Liver (tissue), 9 donors: Measurements from ENCODE around the gene APOBEC2. TPM values are rescaled to one million over a fixed set of nuclear protein-coding genes. Genes with fewer than 3 reads are reported as not detected.

Source experiments
- DNase-seq: peaks from one replicate; pipeline ENCODE4 v3.0.0-alpha.2; 2017; ENCODE audit warnings: low spot score
- H3K27ac ChIP-seq, 2 donors: one replicate each; pipeline ENCODE4 v1.7.0; 2013; ENCODE audit warnings: inconsistent platforms in 2 of 2, low read length in 2 of 2, control low read depth in 1 of 2, low read depth in 1 of 2, mild to moderate bottlenecking in 1 of 2
- H3K27me3 ChIP-seq, 4 donors: one replicate each; pipeline versions ENCODE4 v1.6.1 to v1.7.0; 2013; ENCODE audit warnings: low read length in 3 of 4, inconsistent platforms in 1 of 4, mild to moderate bottlenecking in 1 of 4, moderate library complexity in 1 of 4; ENCODE audit not compliant: control insufficient read depth in 4 of 4, insufficient read depth in 4 of 4
- H3K36me3 ChIP-seq, 4 donors: one replicate each; pipeline versions ENCODE4 v1.6.1 to v1.7.0; 2013; ENCODE audit warnings: low read length in 3 of 4, mild to moderate bottlenecking in 3 of 4, low read depth in 1 of 4, moderate library complexity in 1 of 4; ENCODE audit not compliant: control insufficient read depth in 4 of 4, insufficient read depth in 3 of 4
- H3K4me1 ChIP-seq, 4 donors: one replicate each; pipeline versions ENCODE4 v1.6.1 to v1.7.0; 2013; ENCODE audit warnings: low read length in 3 of 4, mild to moderate bottlenecking in 3 of 4, moderate library complexity in 1 of 4; ENCODE audit not compliant: control insufficient read depth in 4 of 4, insufficient read depth in 4 of 4
- H3K4me3 ChIP-seq, 3 donors: one replicate each; pipeline versions ENCODE4 v1.6.1 to v1.7.0; 2013; ENCODE audit warnings: low read length in 3 of 3, control low read depth in 1 of 3, low read depth in 1 of 3, mild to moderate bottlenecking in 1 of 3
- H3K9ac ChIP-seq, 2 donors: one replicate each; pipeline ENCODE4 v1.7.0; 2013; ENCODE audit warnings: low read length in 2 of 2, mild to moderate bottlenecking in 2 of 2, moderate library complexity in 2 of 2, control low read depth in 1 of 2, low read depth in 1 of 2
- H3K9me3 ChIP-seq, 4 donors: one replicate each; pipeline versions ENCODE4 v1.6.1 to v1.7.0; 2013; ENCODE audit warnings: low read length in 3 of 4; ENCODE audit not compliant: control insufficient read depth in 4 of 4
- EGR1 ChIP-seq, 2 donors: IDR thresholded peaks; 2 replicates each; pipeline ENCODE4 v1.6.1; 2016 to 2018; ENCODE audit warnings: antibody characterized with exemption in 2 of 2, low read depth in 2 of 2
- FOXA1 ChIP-seq: IDR thresholded peaks from 2 replicates; pipeline ENCODE4 v1.6.1; 2016; ENCODE audit warnings: antibody characterized with exemption
- FOXA2 ChIP-seq: IDR thresholded peaks from 2 replicates; pipeline ENCODE4 v1.6.1; 2016; ENCODE audit warnings: antibody characterized with exemption
- GABPA ChIP-seq, 2 donors: IDR thresholded peaks in 1 of 2; conservative IDR thresholded peaks in 1 of 2; 2 replicates each; pipeline ENCODE4 v1.6.1; 2016; ENCODE audit warnings: antibody characterized with exemption in 2 of 2, mild to moderate bottlenecking in 1 of 2, moderate library complexity in 1 of 2
- HNF4A ChIP-seq, 2 donors: conservative IDR thresholded peaks; 2 replicates each; pipeline ENCODE4 v1.6.1; 2016; ENCODE audit warnings: antibody characterized with exemption in 2 of 2, mild to moderate bottlenecking in 2 of 2
- HNF4G ChIP-seq: IDR thresholded peaks from 2 replicates; pipeline ENCODE4 v1.6.1; 2016; ENCODE audit warnings: antibody characterized with exemption
- JUND ChIP-seq, 2 donors: IDR thresholded peaks; 2 replicates each; pipeline ENCODE4 v1.6.1; 2016; ENCODE audit warnings: antibody characterized with exemption in 2 of 2
- NR2F2 ChIP-seq: IDR thresholded peaks from 2 replicates; pipeline ENCODE4 v1.6.1; 2016; ENCODE audit warnings: antibody characterized with exemption
- RAD21 ChIP-seq, 2 donors: IDR thresholded peaks; 2 replicates each; pipeline ENCODE4 v1.6.1; 2016; ENCODE audit warnings: antibody characterized with exemption in 2 of 2, mild to moderate bottlenecking in 2 of 2
- RXRA ChIP-seq, 2 donors: IDR thresholded peaks; 2 replicates each; pipeline ENCODE4 v1.6.1; 2017 to 2018; ENCODE audit warnings: antibody characterized with exemption in 2 of 2, mild to moderate bottlenecking in 1 of 2
- SP1 ChIP-seq: IDR thresholded peaks from 2 replicates; pipeline ENCODE4 v1.6.1; 2018; ENCODE audit warnings: antibody characterized with exemption, mild to moderate bottlenecking
- TAF1 ChIP-seq: conservative IDR thresholded peaks from 2 replicates; pipeline ENCODE4 v1.6.1; 2016; ENCODE audit warnings: antibody characterized with exemption, mild to moderate bottlenecking
- YY1 ChIP-seq: IDR thresholded peaks from 2 replicates; pipeline ENCODE4 v1.6.1; 2016; ENCODE audit warnings: antibody characterized with exemption, mild to moderate bottlenecking
- WGBS: extraction: QIAGEN DNeasy Blood & Tissue Kit; methylation state at CpG from one replicate; pipeline ENCODE4 v1.1.7; 2013; 5-methylcytosine and 5-hydroxymethylcytosine counted together
- polyA plus RNA-seq, 2 donors: library from polyadenylated mRNA; stranded (reverse) in 1 of 2; unstranded in 1 of 2; fragments of 200-250 nt in 1 of 2; fragments of >200 nt in 1 of 2; fragmentation: Nextera tagmentation in 1 of 2; extraction: Ambion mirVana in 1 of 2; gene quantifications; one replicate each; pipeline versions ENCODE4 v1.2.1 to v1.2.3, GENCODE V29; 2013 to 2015
- total RNA-seq, 2 donors: library from RNA; depleted of rRNA; stranded (reverse); fragments of >200 nt; gene quantifications; one replicate each; pipeline ENCODE4 v1.2.3, GENCODE V29; 2014
- TF ChIP-seq, protein P1 (sequence below): IDR thresholded peaks from 2 replicates; pipeline ENCODE4 v1.6.1; 2016; ENCODE audit warnings: antibody characterized with exemption
- TF ChIP-seq, protein P2 (sequence below): IDR thresholded peaks from 2 replicates; pipeline ENCODE4 v1.6.1; 2016; ENCODE audit warnings: antibody characterized with exemption, mild to moderate bottlenecking
- TF ChIP-seq, protein P3 (sequence below): IDR thresholded peaks from 2 replicates; pipeline ENCODE4 v1.6.1; 2016; ENCODE audit warnings: antibody characterized with exemption
- TF ChIP-seq, protein P4 (sequence below): IDR thresholded peaks from 2 replicates; pipeline ENCODE4 v1.6.1; 2016; ENCODE audit warnings: antibody characterized with exemption
- TF ChIP-seq, protein P5 (sequence below): fragments of 150-350 bp; IDR thresholded peaks from 2 replicates; pipeline ENCODE4 v1.5.1; 2017; ENCODE audit warnings: improper control_type of control experiment, low read depth, low read length; ENCODE audit not compliant: missing input control
- donor health status: healthy.
- donor health status: healthy.
- donor health status: healthy.
- donor health status: healthy.
- donor health status: healthy.

Gene APOBEC2
- total and polyA plus RNA-seq, 4 donors: 1.6 to 2.3 TPM; not detected in 2

DNA sequence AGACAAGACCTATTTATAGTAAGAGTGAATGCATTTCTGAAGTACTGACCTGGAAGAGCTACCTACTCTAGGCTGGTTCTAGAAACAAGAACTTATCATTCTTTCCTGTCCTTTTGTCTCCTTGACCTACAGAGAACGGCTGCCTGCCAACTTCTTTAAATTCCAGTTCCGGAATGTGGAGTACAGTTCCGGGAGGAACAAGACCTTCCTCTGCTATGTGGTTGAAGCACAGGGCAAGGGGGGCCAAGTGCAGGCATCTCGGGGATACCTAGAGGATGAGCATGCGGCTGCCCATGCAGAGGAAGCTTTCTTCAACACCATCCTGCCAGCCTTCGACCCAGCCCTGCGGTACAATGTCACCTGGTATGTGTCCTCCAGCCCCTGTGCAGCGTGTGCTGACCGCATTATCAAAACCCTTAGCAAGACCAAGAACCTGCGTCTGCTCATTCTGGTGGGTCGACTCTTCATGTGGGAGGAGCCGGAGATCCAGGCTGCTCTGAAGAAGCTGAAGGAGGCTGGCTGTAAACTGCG is 8.3 kb downstream of the APOBEC2 start:
- Histone ChIP-seq H3K4me3 (no peak overlapping the region), H3K36me3 (peaks cover 0 to 3% (median 1%) of the 10 kb centered on the region in 4 donors)

DNA sequence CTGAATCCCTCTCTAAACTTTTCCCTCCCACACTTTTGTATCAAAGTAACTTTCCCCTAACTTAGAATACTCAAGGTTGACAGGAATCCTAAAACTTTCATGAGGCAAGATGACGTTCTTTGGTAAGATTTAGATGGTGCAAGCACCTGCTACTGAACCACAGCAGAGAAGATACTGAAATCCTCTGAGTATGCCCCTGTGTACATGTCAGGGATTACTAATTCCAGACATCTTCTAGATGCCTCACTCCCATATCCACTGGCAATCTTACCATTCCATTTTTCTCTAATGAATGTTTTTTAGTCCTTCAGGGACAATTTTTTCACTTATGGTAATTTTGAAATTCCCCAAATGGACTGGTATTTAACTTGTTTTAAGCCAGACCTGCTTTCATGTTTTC is 9.1 kb downstream of the APOBEC2 start:
- Histone ChIP-seq H3K27me3 (no peaks in the 10 kb centered on the region), H3K27ac (no peak overlapping the region), H3K4me1 (peaks cover 5 to 32% (median 30%) of the 10 kb centered on the region in 4 donors), H3K36me3 (peaks cover 0 to 3% (median 0%) of the 10 kb centered on the region in 4 donors), H3K9ac (no peak overlapping the region), H3K9me3 (no peaks in the 10 kb centered on the region), H3K4me3 (no peak overlapping the region)
- DNase-seq: no peak
- WGBS: 100% methylated on average over 1 of the region's 1 CpG
- TF ChIP-seq JUND (IDR thresholded peaks at IDR 0.05) (no peak), FOXA2 (no peak), RAD21 (IDR thresholded peaks at IDR 0.05) (no peak), FOXA1 (no peak), TAF1 (no peak), SP1 (no peak), HNF4G (no peak), YY1 (no peak), RXRA (IDR thresholded peaks at IDR 0.05) (no peak), EGR1 (IDR thresholded peaks at IDR 0.05; ENCODE audit: low read depth in 2 of 2) (no peak), HNF4A (conservative IDR thresholded peaks at IDR 0.05) (no peak), GABPA (IDR thresholded peaks at IDR 0.05 in 1 of 2, conservative IDR thresholded peaks at IDR 0.05 in 1 of 2) (no peak)
- TF ChIP-seq, protein P1, sequence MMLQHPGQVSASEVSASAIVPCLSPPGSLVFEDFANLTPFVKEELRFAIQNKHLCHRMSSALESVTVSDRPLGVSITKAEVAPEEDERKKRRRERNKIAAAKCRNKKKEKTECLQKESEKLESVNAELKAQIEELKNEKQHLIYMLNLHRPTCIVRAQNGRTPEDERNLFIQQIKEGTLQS: no peak
- TF ChIP-seq, protein P2, sequence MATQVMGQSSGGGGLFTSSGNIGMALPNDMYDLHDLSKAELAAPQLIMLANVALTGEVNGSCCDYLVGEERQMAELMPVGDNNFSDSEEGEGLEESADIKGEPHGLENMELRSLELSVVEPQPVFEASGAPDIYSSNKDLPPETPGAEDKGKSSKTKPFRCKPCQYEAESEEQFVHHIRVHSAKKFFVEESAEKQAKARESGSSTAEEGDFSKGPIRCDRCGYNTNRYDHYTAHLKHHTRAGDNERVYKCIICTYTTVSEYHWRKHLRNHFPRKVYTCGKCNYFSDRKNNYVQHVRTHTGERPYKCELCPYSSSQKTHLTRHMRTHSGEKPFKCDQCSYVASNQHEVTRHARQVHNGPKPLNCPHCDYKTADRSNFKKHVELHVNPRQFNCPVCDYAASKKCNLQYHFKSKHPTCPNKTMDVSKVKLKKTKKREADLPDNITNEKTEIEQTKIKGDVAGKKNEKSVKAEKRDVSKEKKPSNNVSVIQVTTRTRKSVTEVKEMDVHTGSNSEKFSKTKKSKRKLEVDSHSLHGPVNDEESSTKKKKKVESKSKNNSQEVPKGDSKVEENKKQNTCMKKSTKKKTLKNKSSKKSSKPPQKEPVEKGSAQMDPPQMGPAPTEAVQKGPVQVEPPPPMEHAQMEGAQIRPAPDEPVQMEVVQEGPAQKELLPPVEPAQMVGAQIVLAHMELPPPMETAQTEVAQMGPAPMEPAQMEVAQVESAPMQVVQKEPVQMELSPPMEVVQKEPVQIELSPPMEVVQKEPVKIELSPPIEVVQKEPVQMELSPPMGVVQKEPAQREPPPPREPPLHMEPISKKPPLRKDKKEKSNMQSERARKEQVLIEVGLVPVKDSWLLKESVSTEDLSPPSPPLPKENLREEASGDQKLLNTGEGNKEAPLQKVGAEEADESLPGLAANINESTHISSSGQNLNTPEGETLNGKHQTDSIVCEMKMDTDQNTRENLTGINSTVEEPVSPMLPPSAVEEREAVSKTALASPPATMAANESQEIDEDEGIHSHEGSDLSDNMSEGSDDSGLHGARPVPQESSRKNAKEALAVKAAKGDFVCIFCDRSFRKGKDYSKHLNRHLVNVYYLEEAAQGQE: no peak
- TF ChIP-seq, protein P3, sequence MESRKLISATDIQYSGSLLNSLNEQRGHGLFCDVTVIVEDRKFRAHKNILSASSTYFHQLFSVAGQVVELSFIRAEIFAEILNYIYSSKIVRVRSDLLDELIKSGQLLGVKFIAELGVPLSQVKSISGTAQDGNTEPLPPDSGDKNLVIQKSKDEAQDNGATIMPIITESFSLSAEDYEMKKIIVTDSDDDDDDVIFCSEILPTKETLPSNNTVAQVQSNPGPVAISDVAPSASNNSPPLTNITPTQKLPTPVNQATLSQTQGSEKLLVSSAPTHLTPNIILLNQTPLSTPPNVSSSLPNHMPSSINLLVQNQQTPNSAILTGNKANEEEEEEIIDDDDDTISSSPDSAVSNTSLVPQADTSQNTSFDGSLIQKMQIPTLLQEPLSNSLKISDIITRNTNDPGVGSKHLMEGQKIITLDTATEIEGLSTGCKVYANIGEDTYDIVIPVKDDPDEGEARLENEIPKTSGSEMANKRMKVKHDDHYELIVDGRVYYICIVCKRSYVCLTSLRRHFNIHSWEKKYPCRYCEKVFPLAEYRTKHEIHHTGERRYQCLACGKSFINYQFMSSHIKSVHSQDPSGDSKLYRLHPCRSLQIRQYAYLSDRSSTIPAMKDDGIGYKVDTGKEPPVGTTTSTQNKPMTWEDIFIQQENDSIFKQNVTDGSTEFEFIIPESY: no peak

More for the DNA sequence above, 8.3 kb downstream of the APOBEC2 start:
- no peaks in the 10 kb centered on the region for H3K27me3 ChIP-seq
- H3K9ac ChIP-seq: no peak overlapping the region
- WGBS: 92% methylated on average over 13 of the region's 13 CpGs
- DNase-seq: no peak
- H3K27ac ChIP-seq: no peak overlapping the region
- no peaks in the 10 kb centered on the region for H3K9me3 ChIP-seq
- H3K4me1 ChIP-seq: peaks cover 5 to 26% (median 23%) of the 10 kb centered on the region in 4 donors
- TF ChIP-seq HNF4G (no peak), TAF1 (no peak), SP1 (no peak), RAD21 (IDR thresholded peaks at IDR 0.05) (no peak), YY1 (no peak), EGR1 (IDR thresholded peaks at IDR 0.05; ENCODE audit: low read depth in 2 of 2) (no peak), NR2F2 (no peak), HNF4A (conservative IDR thresholded peaks at IDR 0.05) (no peak), JUND (IDR thresholded peaks at IDR 0.05) (no peak)
- TF ChIP-seq, protein P4, sequence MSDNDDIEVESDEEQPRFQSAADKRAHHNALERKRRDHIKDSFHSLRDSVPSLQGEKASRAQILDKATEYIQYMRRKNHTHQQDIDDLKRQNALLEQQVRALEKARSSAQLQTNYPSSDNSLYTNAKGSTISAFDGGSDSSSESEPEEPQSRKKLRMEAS: no peak
- TF ChIP-seq, protein P5, sequence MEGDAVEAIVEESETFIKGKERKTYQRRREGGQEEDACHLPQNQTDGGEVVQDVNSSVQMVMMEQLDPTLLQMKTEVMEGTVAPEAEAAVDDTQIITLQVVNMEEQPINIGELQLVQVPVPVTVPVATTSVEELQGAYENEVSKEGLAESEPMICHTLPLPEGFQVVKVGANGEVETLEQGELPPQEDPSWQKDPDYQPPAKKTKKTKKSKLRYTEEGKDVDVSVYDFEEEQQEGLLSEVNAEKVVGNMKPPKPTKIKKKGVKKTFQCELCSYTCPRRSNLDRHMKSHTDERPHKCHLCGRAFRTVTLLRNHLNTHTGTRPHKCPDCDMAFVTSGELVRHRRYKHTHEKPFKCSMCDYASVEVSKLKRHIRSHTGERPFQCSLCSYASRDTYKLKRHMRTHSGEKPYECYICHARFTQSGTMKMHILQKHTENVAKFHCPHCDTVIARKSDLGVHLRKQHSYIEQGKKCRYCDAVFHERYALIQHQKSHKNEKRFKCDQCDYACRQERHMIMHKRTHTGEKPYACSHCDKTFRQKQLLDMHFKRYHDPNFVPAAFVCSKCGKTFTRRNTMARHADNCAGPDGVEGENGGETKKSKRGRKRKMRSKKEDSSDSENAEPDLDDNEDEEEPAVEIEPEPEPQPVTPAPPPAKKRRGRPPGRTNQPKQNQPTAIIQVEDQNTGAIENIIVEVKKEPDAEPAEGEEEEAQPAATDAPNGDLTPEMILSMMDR: no peak
- TF ChIP-seq, protein P1: no peak
- TF ChIP-seq, protein P3: no peak
